IgD-negative memory B cell (primary cell): ENCODE results near the gene PPP2R5E. TPM values are rescaled to one million over a fixed set of nuclear protein-coding genes. Genes with fewer than 3 reads are reported as not detected.
A peak's percentile ranks its signal among the peaks of the same experiment; 100 is the strongest.
"Not testable (repeated sequence)": the region's sequence is repeated elsewhere in the genome, so short reads cannot be mapped to it uniquely, and the experiment has no call there.

Source experiments
- H3K27ac Mint-ChIP-seq, 3 donors: one replicate each; pipeline ENCODE4 v1.8.0; 2020 to 2022; ENCODE audit warnings: mild to moderate bottlenecking in 3 of 3, mixed read lengths in 3 of 3, moderate library complexity in 1 of 3
- H3K27me3 Mint-ChIP-seq: one replicate; pipeline ENCODE4 v1.8.0; 2021; ENCODE audit warnings: mixed read lengths
- H3K36me3 Mint-ChIP-seq: one replicate; pipeline ENCODE4 v1.8.0; 2020; ENCODE audit warnings: mild to moderate bottlenecking, mixed read lengths
- H3K4me1 Mint-ChIP-seq, 3 donors: one replicate each; pipeline ENCODE4 v1.8.0; 2020 to 2022; ENCODE audit warnings: mixed read lengths in 3 of 3, mild to moderate bottlenecking in 1 of 3
- H3K4me3 Mint-ChIP-seq, 4 donors: one replicate each; pipeline ENCODE4 v1.8.0; 2020 to 2022; ENCODE audit warnings: mild to moderate bottlenecking in 4 of 4, mixed read lengths in 4 of 4, moderate library complexity in 3 of 4
- H3K9me3 Mint-ChIP-seq, 3 donors: one replicate each; pipeline ENCODE4 v1.8.0; 2020 to 2021; ENCODE audit warnings: mixed read lengths in 3 of 3, mild to moderate bottlenecking in 1 of 3
- polyA plus RNA-seq: library from polyadenylated mRNA; unstranded; fragments of 300-500 nt; fragmentation: Illumina TruSeq; gene quantifications from one replicate; pipeline ENCODE4 v1.2.3, GENCODE V29; 2021

PPP2R5E gene
- 33.3 TPM for polyA plus RNA-seq

GRCh38 chr14:63543000-63543825 is at the start of gene PPP2R5E:
Gene PPP2R5E, minus strand, starts transcription at chr14:63543377. Its CDS starts 3,692 bp downstream, at chr14:63539685.
- H3K27me3 Mint-ChIP-seq, result no peaks in the 10 kb centered on the region
- no peaks in the 10 kb centered on the region for H3K9me3 Mint-ChIP-seq
- peak within 1 kb of the TSS; percentile 95 to 99 (median 97) for H3K4me3 Mint-ChIP-seq
- peak within 1 kb of the TSS; percentile 92 to 96 (median 93) for H3K27ac Mint-ChIP-seq
- H3K4me1 Mint-ChIP-seq, result peaks cover 13 to 35% (median 34%) of the 10 kb centered on the region in 3 donors
- H3K36me3 Mint-ChIP-seq, result peaks cover 3% of the 10 kb centered on the region

DNA sequence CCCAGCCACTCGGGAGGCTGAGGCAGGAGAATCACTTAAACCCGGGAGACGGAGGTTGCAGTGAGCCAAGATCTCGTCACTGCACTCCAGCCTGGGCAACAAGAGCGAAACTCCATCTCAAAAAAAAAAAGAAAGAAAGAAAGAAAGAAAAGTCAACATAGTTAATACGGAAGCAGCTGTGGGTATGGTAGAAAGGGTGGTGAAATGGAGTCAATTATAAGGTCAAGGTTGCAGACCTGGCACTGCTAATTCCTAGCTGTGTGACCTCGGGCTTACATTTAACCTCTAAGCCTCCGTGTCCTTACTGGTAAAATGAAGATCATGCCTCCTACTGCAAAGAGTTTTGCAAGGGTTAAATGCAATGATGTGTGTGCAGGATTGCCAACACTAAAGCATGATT is 39.9 kb upstream of the PPP2R5E start:
- H3K4me3 Mint-ChIP-seq, H3K36me3 Mint-ChIP-seq, H3K9me3 Mint-ChIP-seq, H3K27me3 Mint-ChIP-seq, H3K27ac Mint-ChIP-seq, H3K4me1 Mint-ChIP-seq: not testable (repeated sequence)

GRCh38 chr14:63581491-63581890 is 38.3 kb upstream of the PPP2R5E start:
- Mint-ChIP-seq H3K36me3 (no peaks in the 10 kb centered on the region), H3K4me3 (no peak overlapping the region), H3K27me3 (no peaks in the 10 kb centered on the region), H3K9me3 (peaks cover 0 to 3% (median 0%) of the 10 kb centered on the region in 3 donors), H3K4me1 (no peaks in the 10 kb centered on the region), H3K27ac (peak overlapping the region in 1 of 3 donors; percentile 44)

- Mint-ChIP-seq H3K4me1 (no peaks in the 10 kb centered on the region), H3K36me3 (no peaks in the 10 kb centered on the region), H3K27me3 (peaks cover 2% of the 10 kb centered on the region), H3K27ac (no peak overlapping the region), H3K4me3 (no peak overlapping the region), H3K9me3 (peaks cover 0 to 3% (median 0%) of the 10 kb centered on the region in 3 donors)
These were observed 35.1 kb upstream of the PPP2R5E start for GRCh38 chr14:63578300-63578699.

DNA sequence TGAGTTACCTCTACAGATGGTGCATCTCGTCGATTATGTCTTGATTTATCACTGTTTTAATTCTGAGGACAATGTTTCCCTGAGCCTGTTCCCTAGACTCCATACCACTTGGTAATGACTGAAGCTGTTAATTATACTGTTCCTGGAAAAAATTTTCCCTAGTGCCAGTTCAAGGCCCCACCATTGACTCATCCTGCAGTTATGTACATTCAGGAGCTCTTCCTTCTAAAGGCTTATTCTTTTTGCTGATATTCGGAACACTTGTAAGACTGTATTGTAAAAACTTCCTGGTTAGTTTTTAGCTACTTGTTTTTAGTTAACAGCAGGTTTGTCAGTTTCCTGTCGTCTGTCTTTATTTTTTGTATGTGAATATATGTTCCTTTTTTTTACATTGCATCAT is 30.4 kb upstream of the PPP2R5E start:
- peaks cover 2% of the 10 kb centered on the region for H3K27me3 Mint-ChIP-seq
- H3K9me3 Mint-ChIP-seq, result no peaks in the 10 kb centered on the region
- H3K4me3 Mint-ChIP-seq, result no peak overlapping the region
- peaks cover 6% of the 10 kb centered on the region for H3K36me3 Mint-ChIP-seq
- H3K27ac Mint-ChIP-seq, result no peak overlapping the region
- H3K4me1 Mint-ChIP-seq, result no peaks in the 10 kb centered on the region

DNA sequence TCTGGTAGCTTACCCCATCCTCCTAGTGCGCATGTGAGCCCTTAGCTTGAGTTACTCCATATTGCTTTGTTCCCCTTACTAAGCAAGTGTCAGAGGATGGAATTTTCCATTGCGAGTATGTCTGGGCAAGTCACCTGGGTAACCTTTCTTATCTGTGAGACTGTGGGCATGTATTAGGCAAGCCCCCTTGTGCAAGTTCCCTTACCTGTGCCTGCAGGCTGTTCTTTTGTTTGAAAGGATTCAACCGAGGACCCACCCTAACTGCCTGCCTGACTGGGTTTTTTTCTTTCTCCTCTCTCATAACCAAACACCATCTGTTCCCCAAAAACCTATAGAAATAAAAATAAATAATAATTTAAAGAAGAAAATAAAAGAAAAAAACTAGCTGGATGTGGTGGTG is 22.3 kb upstream of the PPP2R5E start:
- Mint-ChIP-seq H3K9me3 (no peaks in the 10 kb centered on the region), H3K27me3 (peaks cover 6% of the 10 kb centered on the region), H3K36me3 (no peaks in the 10 kb centered on the region), H3K4me3 (no peak overlapping the region), H3K27ac (no peak overlapping the region), H3K4me1 (no peaks in the 10 kb centered on the region)

GRCh38 chr14:63564318-63564717 is 21.1 kb upstream of the PPP2R5E start:
- H3K4me1 Mint-ChIP-seq, result no peaks in the 10 kb centered on the region
- H3K27ac Mint-ChIP-seq, result no peak overlapping the region
- no peaks in the 10 kb centered on the region for H3K9me3 Mint-ChIP-seq
- H3K4me3 Mint-ChIP-seq, result no peak overlapping the region
- peaks cover 3% of the 10 kb centered on the region for H3K36me3 Mint-ChIP-seq
- peaks cover 8% of the 10 kb centered on the region for H3K27me3 Mint-ChIP-seq

- peak overlapping the region in 1 of 4 donors; percentile 4 for H3K4me3 Mint-ChIP-seq
- no peaks in the 10 kb centered on the region for H3K4me1 Mint-ChIP-seq
- H3K36me3 Mint-ChIP-seq, result peaks cover 3% of the 10 kb centered on the region
- peaks cover 8% of the 10 kb centered on the region for H3K27me3 Mint-ChIP-seq
- H3K9me3 Mint-ChIP-seq, result no peaks in the 10 kb centered on the region
- H3K27ac Mint-ChIP-seq, result no peak overlapping the region
These were observed 20.3 kb upstream of the PPP2R5E start for GRCh38 chr14:63563370-63564026.

DNA sequence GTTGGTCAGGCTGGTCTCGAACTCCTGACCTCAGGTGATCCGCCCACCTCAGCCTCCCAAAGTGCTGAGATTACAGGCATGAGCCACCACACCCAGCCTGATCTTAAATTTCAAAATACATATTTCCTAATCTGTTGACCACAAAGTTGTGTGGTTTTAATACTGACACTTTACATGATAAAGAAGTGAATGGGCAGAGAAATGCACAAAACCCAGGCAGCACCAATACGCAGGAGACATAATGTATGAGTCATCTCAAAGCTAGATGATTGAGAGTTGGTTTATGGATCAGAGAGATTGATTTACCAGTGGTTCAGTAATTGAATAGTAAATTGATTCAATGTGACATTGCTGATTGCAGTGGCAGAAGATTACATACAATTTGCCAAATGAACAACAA is 19.2 kb upstream of the PPP2R5E start:
- H3K4me1 Mint-ChIP-seq, result no peaks in the 10 kb centered on the region
- no peak overlapping the region for H3K27ac Mint-ChIP-seq
- peaks cover 4% of the 10 kb centered on the region for H3K36me3 Mint-ChIP-seq
- peaks cover 8% of the 10 kb centered on the region for H3K27me3 Mint-ChIP-seq
- H3K9me3 Mint-ChIP-seq, result no peaks in the 10 kb centered on the region
- H3K4me3 Mint-ChIP-seq, result no peak overlapping the region

- Mint-ChIP-seq H3K4me1 (peaks cover 0 to 3% (median 2%) of the 10 kb centered on the region in 3 donors), H3K4me3 (no peak overlapping the region), H3K27ac (no peak overlapping the region), H3K9me3 (no peaks in the 10 kb centered on the region), H3K36me3 (peaks cover 6% of the 10 kb centered on the region), H3K27me3 (peaks cover 3% of the 10 kb centered on the region)
These were observed 12.4 kb upstream of the PPP2R5E start for GRCh38 chr14:63555572-63555971.

- Mint-ChIP-seq H3K9me3 (no peaks in the 10 kb centered on the region), H3K36me3 (peaks cover 1% of the 10 kb centered on the region), H3K4me3 (no peak overlapping the region), H3K27ac (no peak overlapping the region), H3K27me3 (peaks cover 1% of the 10 kb centered on the region), H3K4me1 (peaks cover 0 to 6% (median 3%) of the 10 kb centered on the region in 3 donors)
These were observed 8.2 kb upstream of the PPP2R5E start for GRCh38 chr14:63551332-63551731.

- H3K9me3 Mint-ChIP-seq, result no peaks in the 10 kb centered on the region
- peaks cover 9 to 18% (median 17%) of the 10 kb centered on the region in 3 donors for H3K4me1 Mint-ChIP-seq
- H3K4me3 Mint-ChIP-seq, result no peak overlapping the region
- H3K27ac Mint-ChIP-seq, result peak overlapping the region in 1 of 3 donors; percentile 32
- H3K27me3 Mint-ChIP-seq, result no peaks in the 10 kb centered on the region
- H3K36me3 Mint-ChIP-seq, result no peaks in the 10 kb centered on the region
These were observed 4.7 kb upstream of the PPP2R5E start for GRCh38 chr14:63547798-63548335.

DNA sequence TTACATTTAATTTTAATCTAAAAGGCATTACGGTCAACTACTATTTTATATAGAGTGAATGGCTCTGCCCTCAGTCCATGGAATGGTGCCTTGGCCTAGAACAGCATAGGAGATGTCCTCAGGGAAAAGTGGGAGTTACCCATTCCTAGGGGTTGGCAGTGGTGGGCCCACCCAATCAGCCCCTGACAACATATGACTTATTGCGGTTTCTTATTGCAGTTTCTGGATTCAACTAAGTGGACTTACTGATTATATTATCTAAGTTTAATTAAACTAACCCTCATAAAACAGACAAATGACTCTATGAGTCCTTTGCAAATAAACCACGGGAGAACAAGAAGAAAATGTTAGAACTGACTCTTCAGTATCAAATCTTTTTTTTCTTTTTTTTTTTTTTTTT is 2.3 kb upstream of the PPP2R5E start:
- Mint-ChIP-seq H3K27ac (no peak overlapping the region), H3K36me3 (no peaks in the 10 kb centered on the region), H3K4me1 (peaks cover 13 to 30% (median 29%) of the 10 kb centered on the region in 3 donors), H3K4me3 (no peak overlapping the region), H3K9me3 (no peaks in the 10 kb centered on the region), H3K27me3 (no peaks in the 10 kb centered on the region)

GRCh38 chr14:63544591-63545299 is 1.6 kb upstream of the PPP2R5E start:
- H3K36me3 Mint-ChIP-seq, result no peaks in the 10 kb centered on the region
- peaks cover 13 to 30% (median 29%) of the 10 kb centered on the region in 3 donors for H3K4me1 Mint-ChIP-seq
- no peaks in the 10 kb centered on the region for H3K27me3 Mint-ChIP-seq
- no peaks in the 10 kb centered on the region for H3K9me3 Mint-ChIP-seq
- peak overlapping the region in 2 of 3 donors; percentile 92 to 93 for H3K27ac Mint-ChIP-seq
- H3K4me3 Mint-ChIP-seq, result peak overlapping the region; percentile 67 to 99 (median 97)
